Measurements from ENCODE around the gene EML4.

- TF ChIP-seq POLR2A (IDR thresholded peaks at IDR 0.05) (no peak), CTCF (IDR thresholded peaks at IDR 0.05) (no peak)
These were observed 27.2 kb upstream of the EML4 start for GRCh38 chr2:42141687-42142546.

All from heart left ventricle (tissue), 13 donors.